ENCODE measurements around the gene GPR61. TPM values are rescaled to one million over a fixed set of nuclear protein-coding genes. Genes with fewer than 3 reads are reported as not detected.

Gene GPR61
- total and polyA plus RNA-seq, 7 donors, result 0.10 to 1.4 (median 0.18) TPM; not detected in 4

DNA sequence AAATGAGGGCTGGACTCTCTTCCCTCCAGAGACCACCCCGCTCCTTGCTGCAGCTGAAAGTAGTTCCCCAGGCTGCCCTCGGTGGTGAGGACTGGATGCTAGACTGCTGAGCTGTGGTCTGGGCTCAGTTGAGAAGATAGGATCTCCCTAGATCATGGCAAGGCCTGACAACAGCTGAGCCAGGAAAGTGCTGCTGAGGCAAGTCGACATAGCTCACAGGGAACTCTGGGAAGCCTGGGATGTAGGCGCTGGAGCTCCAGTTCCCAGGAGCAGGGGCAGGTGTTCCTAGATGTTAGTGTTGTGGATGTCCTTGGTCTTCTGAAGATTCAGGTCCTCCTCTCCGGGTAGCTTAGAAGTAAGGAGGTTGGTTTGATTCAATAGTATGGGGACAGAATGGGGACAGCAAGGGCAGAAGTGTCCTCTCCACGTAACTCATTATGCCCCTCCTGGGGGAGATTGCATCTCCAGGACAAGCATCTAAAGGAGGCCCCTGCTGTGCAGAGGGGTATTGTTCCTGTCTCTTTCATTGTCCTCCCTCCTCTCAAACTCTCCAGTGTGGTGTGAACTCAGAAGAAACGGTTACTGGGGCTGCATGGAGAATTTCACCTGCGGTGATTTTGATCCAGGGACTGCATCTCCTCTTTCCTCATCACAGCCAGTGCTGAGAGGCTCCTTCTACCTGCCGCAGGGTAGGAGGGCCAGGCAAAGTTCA, 42.1 kb upstream of the GPR61 start:
- DNase-seq (no peak), ATAC-seq (no peak)
- Histone ChIP-seq H3K27ac (peak overlapping the region; percentile 65), H3K4me3 (no peak overlapping the region), H3K36me3 (ENCODE audit: insufficient read depth in 1 of 2, low read depth in 1 of 2) (peaks cover 0 to 50% of the 10 kb centered on the region in 2 donors), H3K27me3 (ENCODE audit: insufficient read depth in 3 of 3, low read length in 2 of 3) (no peaks in the 10 kb centered on the region), H3K4me1 (peaks cover 32% of the 10 kb centered on the region), H3K9me3 (no peaks in the 10 kb centered on the region)
- intact Hi-C loops (cut with DNase I), result loop anchor here (1.0 to 2.0 kb wide), 2 partner anchors 33 to 35 kb away; no protein-coding TSS in a partner anchor
- WGBS, 3 donors, result 51 to 58% (median 55%) methylated on average over 9 of the region's 9 CpGs
- TF ChIP-seq CTCF (IDR thresholded peaks at IDR 0.05), result no peak

DNA sequence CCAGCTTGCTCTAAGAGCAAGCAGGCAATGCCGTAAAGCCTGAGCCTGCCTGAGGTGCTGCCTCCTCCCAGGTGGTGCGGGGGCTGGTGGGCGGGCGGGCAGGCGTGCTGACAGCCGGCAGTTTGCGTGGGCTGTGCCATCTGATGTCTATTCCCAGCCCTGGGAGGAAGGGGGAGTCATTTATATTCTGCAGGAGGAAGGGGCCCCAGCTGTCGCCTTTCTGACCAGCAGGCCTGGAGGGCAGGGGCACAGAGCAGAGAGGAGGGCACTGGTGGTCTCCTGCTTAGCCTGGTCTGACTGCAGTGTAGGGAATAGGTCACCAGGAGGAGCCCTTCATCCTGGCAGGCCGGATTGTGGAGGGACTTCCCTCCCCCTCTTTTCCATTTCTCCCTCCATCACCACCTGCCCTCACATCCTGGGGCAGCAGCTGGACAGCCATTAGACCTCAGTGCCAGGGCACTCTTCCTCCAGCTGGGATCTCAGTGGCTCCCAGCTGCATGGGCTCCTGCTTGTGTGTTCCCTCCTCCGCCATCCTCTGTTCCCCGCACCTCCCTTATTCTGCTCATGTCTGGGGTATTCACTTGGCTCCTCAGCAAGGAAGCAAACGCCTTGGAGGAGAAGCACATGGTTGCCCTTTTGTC, 41.4 kb upstream of the GPR61 start:
- Histone ChIP-seq H3K36me3 (ENCODE audit: insufficient read depth in 1 of 2, low read depth in 1 of 2) (peaks cover 0 to 46% of the 10 kb centered on the region in 2 donors), H3K27me3 (ENCODE audit: insufficient read depth in 3 of 3, low read length in 2 of 3) (no peaks in the 10 kb centered on the region), H3K27ac (peak overlapping the region; percentile 65), H3K9me3 (no peaks in the 10 kb centered on the region), H3K4me1 (peaks cover 27% of the 10 kb centered on the region), H3K4me3 (no peak overlapping the region)
- TF ChIP-seq CTCF (IDR thresholded peaks at IDR 0.05), result peak; percentile 73
- WGBS, 3 donors, result 45 to 55% (median 54%) methylated on average over 11 to 12 of the region's 12 CpGs
- no peak for DNase-seq
- peak; percentile 50 to 78 (median 61) for ATAC-seq
- intact Hi-C loops (cut with DNase I), result loop anchor here in 1 of 2 donors (1.0 kb wide), 1 partner anchor 34 kb away; no protein-coding TSS in a partner anchor

- H3K27ac ChIP-seq, result peak overlapping the region; percentile 65
- peaks cover 23% of the 10 kb centered on the region for H3K4me1 ChIP-seq
- intact Hi-C loops (cut with DNase I), result no loop called here
- peaks cover 0 to 46% of the 10 kb centered on the region in 2 donors for H3K36me3 ChIP-seq (ENCODE audit: insufficient read depth in 1 of 2, low read depth in 1 of 2)
- H3K4me3 ChIP-seq, result no peak overlapping the region
- DNase-seq (no peak), ATAC-seq (no peak)
- WGBS, 3 donors, result 54 to 67% (median 54%) methylated on average over 7 of the region's 7 CpGs
- H3K27me3 ChIP-seq (ENCODE audit: insufficient read depth in 3 of 3, low read length in 2 of 3), result no peaks in the 10 kb centered on the region
- no peaks in the 10 kb centered on the region for H3K9me3 ChIP-seq
- no peak for TF ChIP-seq CTCF (IDR thresholded peaks at IDR 0.05)
These were observed 40.6 kb upstream of the GPR61 start for GRCh38 chr1:109499081-109499480.

DNA sequence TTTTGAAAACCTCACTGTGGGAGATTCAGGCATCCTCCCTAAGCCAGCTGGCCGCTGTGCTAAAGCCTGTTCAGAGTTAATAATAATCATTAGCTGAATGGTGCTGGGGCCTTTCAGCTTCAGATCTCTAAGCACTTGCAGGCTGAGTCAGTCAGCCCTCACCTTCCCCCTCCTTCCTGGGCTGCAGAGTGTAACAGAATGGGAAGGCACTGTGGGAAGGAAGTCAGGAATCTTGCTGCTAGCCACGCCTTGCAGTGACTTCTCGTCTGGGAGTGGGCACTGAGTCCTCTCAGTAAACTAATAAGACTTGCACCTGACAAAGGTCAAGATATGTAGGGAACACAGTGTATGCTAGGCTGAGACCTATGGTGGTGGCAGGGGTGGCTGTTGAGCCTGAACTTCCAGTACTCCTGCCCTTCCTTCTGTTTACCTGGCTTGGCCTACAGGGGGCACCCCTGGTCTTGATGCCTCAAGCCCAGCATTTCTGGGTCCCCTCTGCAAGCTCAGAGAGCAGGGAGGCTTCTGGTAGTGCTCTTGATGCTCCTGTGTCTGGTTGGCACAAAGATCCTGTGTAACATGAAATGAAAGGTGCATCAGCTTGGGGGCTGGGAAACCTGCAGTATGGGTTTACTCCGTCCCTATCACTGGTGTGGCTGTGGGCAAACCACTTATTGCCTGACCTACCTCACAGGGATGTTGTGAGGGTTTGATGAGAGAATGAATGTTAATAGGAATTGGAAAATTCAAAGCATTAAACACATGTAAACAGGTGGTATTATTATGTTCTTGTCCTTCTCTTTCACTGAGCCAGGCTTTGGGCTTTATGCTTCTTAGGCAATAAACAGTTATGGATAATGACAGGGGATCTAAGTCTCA, 39.8 kb upstream of the GPR61 start:
- Histone ChIP-seq H3K4me3 (no peak overlapping the region), H3K27ac (peak overlapping the region; percentile 65), H3K36me3 (ENCODE audit: insufficient read depth in 1 of 2, low read depth in 1 of 2) (peaks cover 0 to 48% of the 10 kb centered on the region in 2 donors), H3K4me1 (peaks cover 16% of the 10 kb centered on the region), H3K9me3 (no peaks in the 10 kb centered on the region), H3K27me3 (ENCODE audit: insufficient read depth in 3 of 3, low read length in 2 of 3) (no peaks in the 10 kb centered on the region)
- intact Hi-C loops (cut with DNase I), result no loop called here
- WGBS, 3 donors, result 55 to 66% (median 59%) methylated on average over 4 of the region's 4 CpGs
- DNase-seq (no peak), ATAC-seq (peak in 3 of 4 donors; percentile 33 to 62 (median 55))
- TF ChIP-seq CTCF (IDR thresholded peaks at IDR 0.05), result peak; percentile 51
